ENCODE results near the gene CACNA2D2. TPM values are rescaled to one million over a fixed set of nuclear protein-coding genes. Genes with fewer than 3 reads are reported as not detected.

CACNA2D2 gene
- total RNA-seq, 1 donor from 2014 or later: 2.6 TPM

DNA sequence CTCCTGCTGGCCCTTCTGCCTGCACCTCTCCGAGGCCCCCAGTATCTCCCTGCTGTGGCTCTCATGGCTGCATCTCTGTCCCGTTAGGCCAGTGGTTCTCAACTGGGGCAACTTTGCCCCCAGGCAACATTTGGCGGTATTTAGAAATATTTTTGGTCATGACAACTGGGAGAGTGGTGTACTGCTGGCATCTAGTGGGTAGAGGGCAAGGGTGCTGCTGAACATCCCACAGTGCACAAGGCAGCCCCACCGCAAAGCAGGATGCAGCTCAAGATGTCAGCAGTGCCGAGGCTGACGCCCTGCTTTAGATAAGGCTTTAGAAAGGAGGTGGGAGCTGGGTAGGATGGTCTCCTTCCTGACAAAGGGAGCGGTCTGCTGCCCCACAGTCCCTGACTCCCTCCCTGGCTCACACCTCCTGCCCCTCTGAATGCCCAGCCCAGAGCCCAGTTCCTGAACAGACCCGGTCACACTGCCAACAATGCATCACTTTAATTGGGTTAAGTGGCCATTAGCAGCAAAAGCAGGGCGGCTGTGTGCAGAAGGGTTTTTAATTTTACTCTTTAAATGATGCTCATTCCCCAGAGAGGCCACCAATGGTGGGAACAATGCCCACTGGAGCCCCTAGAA lies 75.3 kb downstream of the CACNA2D2 start:
- no peak for DNase-seq (ENCODE audit: low spot score)

DNA sequence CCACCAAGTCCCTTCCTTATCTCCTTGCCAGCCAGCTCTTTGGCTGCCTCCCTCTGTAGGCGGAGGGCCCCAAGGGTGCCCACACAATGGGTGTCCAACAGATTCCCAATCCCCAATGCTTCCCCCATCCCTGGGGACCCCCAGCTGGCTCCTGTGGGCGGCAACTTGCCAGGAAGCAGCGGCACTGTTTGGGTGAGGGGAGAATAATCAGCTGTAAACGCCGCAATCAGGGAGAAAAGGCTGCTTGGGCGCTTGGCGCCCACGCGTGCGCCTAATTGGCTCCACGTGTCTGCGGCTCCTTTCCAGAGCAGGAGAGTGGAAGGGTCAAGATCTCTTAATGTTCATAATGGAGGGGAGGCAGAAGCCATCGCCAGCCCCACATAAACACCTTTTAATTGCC lies 76.2 kb downstream of the CACNA2D2 start:
- no peak for DNase-seq (ENCODE audit: low spot score)

DNA sequence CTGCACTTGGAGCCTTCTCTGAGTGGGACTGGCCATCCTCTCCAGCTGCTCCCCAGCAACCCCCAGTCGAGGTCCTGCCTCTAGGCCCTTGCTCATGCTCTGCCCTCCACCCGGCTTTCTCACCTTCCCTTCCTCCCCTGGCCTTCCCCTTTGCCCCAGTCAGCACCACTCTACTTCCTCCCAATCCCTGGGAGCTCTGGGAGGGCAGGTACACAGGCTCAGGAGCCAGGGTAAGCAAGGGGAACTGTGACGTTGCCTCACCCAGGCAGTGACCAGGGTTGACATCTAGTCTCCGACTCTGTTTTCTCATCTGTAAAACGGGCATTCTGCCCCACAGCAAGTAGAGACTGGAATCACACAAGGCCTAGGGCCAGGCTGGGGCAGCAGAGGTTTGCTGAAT lies 77.5 kb downstream of the CACNA2D2 start:
- no peak for DNase-seq (ENCODE audit: low spot score)

DNA sequence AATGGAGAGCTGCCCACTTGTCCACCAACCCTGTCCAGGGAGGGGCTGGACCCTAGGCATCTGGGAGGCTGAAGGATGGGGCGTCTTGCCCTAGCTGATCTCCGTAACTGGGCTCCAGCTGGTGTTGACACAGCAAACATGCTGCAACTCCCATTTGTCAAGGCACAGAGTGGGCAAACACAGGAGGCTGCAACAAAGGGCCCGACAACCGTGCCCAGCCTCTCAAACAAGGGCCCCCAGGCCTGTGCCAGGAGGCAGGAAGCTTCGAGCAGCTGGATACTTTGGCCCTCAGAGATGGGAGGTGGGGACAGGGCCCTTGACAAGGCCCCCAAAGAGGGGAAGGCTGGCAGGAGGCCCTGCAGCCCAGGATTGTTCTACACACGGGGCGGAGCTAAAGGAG lies 79.9 kb downstream of the CACNA2D2 start:
- DNase-seq (ENCODE audit: low spot score): no peak

DNA sequence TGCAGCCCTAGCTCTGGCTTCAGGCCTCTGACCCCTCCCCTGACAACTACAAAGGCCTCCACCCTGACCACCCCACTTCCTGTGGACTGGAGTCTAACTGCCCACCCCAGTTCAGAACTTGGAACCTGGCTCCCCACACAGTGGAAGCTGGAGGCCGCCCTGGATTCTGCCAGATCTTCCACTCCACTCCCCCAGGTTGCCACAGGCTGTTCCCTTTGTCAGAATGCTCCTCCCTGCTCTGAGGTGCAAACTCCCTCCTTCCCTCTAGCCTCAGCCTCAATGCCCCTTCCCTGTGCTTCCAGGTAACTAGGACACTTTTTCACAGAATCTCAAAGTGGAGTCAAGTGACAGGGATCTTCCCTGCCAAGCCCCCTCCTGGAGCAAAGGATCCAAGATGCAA lies 81.3 kb downstream of the CACNA2D2 start:
- no peak for DNase-seq (ENCODE audit: low spot score)

DNA sequence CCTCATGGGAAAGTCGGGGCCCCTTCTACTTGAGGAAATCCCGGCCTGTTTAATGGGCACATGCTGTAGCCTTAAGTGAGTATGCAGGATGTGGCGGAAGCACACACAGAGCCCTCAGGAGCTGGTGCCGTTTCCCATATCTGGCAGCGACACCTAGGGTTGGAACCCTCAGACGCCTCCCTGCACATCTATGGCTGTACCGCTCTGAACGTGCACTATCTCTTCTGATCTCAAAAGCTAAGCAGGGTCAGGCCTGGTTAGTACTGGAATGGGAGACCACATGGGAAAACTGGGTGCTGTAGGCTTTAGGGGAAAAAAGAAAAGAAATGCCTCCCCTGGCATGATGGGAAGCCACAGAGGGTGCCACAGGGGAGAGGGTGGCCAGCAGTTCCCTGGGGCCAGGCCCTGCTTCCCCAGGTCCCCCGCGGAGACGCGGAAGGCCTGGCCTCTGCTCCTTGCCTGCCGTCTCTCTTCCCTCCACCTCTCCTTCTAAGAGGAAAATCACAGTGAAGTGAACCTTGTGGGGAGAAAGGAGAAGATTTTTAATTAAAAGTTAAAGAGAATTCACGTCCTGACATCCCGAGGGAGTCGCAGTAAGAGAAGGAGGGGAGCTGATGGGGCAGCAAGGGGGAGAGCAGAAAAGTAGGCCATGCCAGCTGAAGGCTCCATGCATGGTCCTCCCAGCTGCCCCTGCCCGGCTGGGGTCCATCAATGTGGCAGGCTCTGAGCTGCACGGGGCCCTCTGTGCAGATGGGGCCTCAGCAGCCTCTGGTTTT lies 83.7 kb downstream of the CACNA2D2 start:
- no peak for DNase-seq (ENCODE audit: low spot score)

DNA sequence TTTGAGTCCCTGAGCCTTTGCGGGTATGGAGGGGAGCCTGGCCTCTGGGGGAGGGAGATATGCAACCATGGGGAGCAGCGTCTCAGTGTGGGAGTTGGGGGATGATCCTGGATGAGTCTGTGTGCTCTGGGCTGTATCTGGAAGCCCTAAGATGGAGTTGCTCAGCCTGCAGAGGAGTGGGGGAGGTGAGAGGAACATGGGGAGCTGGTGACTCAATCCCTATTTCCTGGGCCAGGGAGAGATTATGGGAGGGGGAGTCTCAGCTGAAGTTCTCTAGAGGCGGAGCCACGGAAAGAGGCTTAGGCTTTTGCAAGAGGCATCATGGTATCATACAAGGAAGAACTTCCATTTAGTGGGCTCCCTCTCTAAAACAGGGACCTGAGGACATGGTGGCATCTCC lies 84.6 kb downstream of the CACNA2D2 start:
- DNase-seq (ENCODE audit: low spot score): no peak

DNA sequence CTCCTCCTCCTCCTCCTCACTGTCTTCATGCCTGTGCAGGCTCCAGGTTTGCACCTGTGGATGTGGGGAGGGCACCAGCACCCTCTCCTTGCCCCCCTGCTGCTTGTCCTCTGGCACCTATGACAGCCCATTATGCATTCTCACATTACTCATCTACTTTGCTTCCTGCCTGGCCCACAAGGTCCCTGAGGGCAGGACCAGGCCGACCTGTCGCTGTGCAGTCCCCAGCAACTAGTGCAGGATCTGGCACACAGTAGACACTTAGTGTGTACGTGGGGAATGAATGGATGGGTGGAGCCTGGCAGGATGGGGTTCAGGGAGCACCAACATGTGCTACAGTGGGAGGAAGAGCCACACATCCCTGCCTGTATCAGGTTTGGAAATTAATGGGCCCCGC lies 85.8 kb downstream of the CACNA2D2 start:
- DNase-seq (ENCODE audit: low spot score): no peak

DNA sequence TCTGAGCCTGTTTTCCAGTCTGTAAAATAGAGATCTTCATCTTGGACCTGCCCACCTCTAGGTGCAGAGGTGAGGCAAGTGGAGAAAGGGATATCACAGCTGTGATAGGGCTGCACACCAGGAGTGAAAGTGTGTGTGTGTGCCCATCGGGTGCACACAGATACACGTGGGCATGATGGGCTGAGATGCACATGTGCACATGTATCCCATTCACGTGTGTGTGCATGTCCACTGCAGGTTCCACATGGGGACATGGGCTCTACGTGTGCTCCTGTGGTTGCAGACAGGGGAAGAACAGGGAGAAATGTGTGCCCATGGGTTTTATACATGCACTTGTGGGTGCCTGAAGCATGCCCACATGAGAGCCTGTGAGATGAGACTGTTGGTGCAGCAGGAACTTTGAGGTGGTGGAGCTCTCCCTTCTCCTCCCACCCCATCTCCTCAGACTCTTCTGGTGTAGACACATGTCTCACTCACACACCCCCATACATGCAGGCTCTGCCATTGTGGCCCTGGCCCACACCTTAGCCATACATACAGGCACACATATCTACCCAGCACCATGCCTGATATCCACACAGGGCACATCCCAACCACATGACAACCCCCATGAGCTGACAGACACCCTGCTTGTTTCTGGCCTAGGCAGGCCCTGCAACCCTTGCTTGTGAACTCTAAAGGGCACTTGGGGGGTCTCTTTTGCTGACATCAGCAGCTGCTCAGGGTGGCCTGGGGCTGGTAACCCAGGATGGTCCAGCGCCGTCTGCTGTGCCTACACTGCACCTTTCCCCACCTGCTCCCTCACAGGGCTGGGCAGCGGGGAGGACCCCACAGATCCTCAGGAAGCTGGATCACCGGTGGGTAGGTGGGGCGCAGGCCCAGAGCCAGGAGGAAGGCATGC lies 86.4 kb downstream of the CACNA2D2 start:
- DNase-seq (ENCODE audit: low spot score): no peak

DNA sequence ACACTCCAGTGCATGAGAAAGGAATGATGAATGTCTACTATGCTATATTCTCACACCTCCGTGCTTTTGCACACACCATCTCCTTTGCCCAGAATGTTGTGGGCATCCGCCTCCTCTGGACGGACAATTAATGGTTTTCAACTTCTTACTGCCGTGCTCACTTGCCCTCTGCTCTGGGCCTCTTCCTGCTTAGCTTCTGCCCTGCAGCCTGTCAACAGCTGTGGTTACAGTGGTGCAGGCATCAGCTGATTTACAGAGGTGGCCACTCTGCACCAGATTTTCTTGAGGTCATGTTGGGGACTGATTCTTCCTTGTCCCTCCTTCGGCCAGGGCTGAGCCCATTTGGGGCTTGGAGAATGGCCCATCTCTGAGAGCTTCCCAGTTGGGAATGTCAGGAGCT lies 87.6 kb downstream of the CACNA2D2 start:
- no peak for DNase-seq (ENCODE audit: low spot score)

DNA sequence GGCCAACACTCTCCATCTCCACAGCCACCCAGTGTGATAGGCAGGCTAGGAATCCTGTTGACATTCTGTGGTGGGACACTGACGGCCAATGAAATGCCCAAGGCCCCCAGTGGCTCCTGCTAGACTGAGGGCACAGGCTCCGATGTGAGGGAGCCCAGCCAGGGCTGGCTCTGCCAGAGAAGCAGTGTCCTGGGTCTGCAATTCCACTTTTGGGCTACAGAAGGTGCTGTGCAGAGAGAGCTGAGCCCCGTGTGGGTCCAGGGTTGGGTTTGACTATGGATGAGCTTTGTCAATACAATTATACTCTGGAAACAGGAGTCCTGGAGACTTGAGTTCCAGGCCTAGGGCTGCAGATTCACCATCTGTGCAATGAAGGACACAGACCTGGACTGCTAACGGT lies 88.4 kb downstream of the CACNA2D2 start:
- no peak for DNase-seq (ENCODE audit: low spot score)

DNA sequence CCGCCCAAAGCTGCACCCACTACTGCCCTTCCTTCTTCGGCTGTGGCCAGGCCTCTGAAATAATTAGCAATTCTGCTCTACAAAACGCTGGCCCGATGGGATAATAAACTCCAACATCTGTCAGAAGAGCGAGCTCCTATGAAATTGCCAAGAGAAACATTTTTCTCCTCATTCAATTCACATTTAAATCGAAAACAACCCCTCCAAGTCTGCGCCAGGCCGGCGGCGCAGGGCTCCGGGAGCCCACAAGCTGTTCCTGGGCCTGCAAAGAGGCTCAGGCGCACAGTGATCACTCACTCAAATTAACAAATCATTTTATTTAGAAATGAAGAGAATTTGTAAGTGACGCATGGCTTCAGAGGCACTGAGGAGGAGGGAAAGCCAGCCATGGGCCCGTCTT lies 88.8 kb downstream of the CACNA2D2 start:
- no peak for DNase-seq (ENCODE audit: low spot score)

DNA sequence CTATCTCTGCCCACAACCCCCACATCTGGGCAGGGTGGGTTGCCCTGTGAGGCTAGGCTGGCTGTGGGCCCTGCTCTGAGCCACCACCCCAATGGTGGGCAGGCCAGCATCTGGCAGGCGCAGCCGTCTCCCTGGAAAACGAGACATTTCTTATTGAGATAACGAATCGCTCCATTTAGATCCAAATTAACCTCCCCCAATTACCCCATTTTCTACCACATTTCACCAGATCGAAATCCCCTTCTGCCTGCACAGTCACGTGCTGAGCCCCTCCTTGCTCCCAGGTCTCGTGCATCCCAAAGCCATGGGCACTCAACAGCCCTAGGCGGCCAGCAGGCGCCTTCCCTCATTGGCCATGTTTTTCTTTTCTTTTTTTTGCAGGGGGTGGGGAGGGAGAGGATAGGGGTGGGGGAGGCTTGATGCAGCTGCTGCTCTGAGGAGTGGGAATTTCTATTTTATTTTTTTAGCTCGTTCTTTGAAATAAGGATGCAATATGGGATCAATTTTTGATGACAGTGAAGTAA lies 91.1 kb downstream of the CACNA2D2 start:
- DNase-seq (ENCODE audit: low spot score): no peak

DNA sequence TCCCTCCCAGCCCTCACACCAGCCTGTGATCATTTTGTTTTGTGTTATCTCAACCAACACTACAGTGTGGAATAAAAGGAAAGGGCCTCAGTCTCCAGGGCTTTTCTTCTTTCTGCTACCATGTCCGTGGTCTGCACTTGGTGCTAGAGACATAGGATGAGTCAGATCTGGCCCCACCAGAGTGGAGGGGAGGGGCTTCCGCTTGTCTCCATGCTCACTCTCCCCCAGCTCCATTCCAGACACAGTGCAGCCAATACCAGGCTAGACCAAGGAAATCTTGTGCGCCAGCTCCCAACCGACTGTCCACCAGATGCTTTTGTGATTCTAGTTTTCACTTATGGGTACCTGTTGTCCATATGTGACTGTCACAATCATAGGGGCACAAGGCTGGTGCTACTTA lies 92.2 kb downstream of the CACNA2D2 start:
- no peak for DNase-seq (ENCODE audit: low spot score)

DNA sequence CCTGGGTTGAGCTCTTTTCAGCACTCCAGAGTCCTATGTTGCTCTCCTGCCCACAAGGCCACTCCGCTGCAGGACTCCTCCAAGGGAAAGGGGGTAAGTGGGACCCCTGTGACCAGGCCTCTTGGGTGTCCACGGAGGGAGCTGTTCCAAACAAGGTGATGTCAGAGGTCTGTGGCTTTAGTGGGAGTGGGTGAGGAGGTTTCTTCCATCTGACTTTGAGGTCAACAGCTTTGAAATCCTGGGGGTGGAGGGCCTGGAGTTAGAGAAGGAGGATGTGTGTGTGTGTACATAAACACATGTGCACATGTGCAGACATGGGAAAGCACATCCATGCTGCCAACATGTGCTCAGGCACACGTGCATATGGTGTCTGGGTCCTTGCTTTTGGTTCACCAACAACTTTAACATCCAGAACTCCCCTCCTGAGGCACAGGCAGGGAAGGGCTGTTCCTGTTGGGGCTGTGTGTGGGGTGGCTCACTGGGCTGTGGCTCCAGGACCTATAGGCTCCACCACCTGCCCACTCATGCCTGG lies 92.8 kb downstream of the CACNA2D2 start:
- no peak for DNase-seq (ENCODE audit: low spot score)

DNA sequence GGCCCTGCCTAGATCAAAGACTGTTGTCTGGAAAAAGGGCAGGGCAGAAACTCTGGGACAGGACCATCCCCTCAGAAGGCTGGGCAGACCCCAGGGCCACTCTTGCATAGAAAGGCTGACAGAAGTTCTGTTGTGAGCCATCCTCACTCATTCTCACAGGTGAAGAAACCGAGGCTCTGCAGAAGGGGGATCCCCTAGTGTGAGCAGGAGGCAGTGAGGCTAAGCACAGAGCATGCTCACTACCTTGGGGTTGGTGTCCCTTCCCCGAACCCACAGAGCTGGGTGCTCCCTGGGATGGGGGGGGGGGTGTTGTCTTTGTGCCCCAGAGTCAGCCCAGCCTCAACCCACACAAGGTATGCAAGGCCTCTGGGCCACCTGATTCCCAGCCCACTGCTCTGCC lies 93.2 kb downstream of the CACNA2D2 start:
- DNase-seq (ENCODE audit: low spot score): no peak

DNA sequence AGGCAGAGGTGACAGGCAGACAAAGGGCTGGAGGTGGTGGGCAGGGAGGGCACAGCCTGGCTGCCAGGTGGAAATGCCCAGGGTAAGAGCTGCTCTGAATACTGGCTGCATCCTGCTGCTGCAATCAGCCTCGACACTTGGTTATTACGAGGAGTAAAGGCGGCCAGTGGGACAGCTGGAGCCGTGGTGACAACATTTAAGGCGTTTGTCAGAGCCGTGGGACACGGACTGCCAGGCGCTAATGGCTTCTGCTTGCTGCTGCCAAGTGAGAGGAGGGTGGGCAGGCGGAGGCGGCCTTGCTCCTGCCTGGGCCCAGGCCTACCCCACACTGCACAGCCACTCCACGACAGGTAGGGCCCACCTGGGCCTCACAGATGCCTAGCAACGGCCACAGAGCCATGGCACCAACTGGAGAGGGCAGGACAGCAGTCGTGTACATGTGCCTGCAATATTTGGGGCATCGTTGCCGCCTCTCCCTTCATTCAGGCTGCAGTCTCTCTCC lies 94.9 kb downstream of the CACNA2D2 start:
- DNase-seq (ENCODE audit: low spot score): no peak

DNA sequence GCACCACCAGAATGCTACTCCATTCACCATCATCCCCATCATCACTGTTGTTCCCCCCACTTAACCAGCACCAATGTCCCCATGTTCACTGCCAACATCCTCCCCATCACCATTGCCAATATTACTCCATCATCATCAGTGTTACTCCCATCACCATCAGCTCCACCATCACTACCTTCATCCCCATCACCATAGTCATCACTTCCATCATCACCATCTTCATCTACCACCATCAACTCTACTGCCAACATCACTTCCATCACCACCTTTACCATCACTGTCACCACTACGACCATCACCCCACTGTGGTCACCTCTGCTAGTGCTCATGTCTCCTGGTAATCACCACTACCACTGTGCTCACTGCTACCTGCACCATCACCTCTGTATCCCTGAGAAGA lies 96.9 kb downstream of the CACNA2D2 start:
- no peak for DNase-seq (ENCODE audit: low spot score)

DNA sequence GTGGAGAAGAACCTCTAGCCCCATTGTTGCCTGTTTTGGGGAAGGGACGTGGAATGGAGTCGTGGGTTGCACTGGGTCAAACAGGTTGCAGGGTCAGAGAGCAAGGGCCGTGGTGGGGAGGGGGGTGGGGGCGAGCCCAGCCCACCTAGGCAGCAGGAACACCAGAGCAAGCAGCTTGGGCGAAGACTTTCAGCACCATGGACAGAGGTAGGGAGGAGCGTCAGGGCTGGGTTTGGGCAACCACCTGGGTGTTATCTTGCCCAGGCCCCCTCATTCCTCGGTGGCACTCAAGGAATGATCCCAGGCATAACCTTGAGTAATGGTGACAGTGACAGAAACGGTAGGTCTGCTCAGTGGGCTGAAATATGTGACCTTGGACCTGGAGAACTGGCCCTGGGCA lies 98.2 kb downstream of the CACNA2D2 start:
- DNase-seq (ENCODE audit: low spot score): no peak

DNA sequence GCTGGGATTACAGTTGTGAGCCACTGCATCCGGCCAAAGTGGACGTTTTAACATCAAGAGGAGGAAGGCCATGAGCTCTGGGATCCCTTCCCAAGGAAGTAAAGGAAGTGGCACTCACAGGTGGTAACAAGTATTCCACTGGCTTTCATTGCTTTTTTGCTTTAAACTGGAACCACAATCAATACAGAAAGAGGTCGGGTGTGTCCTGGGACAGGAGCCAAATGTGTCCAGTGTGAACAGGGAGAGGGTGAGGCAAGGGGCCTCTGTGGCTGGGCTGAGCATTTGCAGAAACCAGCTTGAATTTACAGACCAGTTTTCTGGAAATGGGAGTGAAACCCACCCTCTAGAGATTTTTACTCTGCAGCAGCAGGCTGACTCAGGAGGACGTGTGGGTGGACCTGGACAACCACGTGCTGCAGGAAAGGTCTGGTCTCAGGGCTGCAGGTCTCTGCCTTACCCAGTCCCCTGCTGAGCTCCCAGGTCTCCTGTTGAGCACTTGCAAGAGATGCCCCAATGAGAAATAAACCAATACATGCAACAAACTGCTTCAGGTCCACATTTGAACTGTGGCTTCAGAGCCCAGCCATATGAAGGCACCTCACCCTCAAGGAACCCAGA lies 101.3 kb downstream of the CACNA2D2 start:
- no peak for DNase-seq (ENCODE audit: low spot score)

DNA sequence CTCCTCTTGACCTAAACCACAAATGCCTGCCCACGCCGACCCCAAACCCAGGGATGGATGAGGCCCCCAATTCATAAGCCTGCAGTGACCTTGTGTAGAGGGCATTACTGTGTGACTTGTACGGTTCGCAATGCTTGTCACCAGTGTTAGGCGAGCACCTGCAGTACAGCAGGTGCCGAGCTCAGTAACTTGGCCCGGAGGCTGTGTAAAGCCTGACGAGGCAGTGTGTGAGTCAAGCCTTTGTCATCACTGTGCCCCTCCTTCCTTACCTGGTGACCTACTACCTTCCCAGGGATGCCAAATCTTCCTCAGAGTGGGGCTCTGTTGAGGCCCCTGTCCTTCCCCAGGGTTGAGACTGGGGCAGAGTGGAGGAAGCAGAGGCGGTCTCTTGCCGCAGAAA lies 106.9 kb downstream of the CACNA2D2 start:
- DNase-seq (ENCODE audit: low spot score): peak; percentile 66

Data from ureter (tissue), 1 donor.